ENCODE results near the gene KRT9.
"Not testable (repeated sequence)": the region's sequence is repeated elsewhere in the genome, so short reads cannot be mapped to it uniquely, and the experiment has no call there.

The KRT9 gene

GRCh38 chr17:41544491-41544892 is 27.4 kb downstream of the KRT9 start:
- no peak for DNase-seq

GRCh38 chr17:41542786-41543185 is 29.1 kb downstream of the KRT9 start:
- DNase-seq = not testable (repeated sequence)

GRCh38 chr17:41542357-41542756 is 29.5 kb downstream of the KRT9 start:
- DNase-seq = no peak

DNA sequence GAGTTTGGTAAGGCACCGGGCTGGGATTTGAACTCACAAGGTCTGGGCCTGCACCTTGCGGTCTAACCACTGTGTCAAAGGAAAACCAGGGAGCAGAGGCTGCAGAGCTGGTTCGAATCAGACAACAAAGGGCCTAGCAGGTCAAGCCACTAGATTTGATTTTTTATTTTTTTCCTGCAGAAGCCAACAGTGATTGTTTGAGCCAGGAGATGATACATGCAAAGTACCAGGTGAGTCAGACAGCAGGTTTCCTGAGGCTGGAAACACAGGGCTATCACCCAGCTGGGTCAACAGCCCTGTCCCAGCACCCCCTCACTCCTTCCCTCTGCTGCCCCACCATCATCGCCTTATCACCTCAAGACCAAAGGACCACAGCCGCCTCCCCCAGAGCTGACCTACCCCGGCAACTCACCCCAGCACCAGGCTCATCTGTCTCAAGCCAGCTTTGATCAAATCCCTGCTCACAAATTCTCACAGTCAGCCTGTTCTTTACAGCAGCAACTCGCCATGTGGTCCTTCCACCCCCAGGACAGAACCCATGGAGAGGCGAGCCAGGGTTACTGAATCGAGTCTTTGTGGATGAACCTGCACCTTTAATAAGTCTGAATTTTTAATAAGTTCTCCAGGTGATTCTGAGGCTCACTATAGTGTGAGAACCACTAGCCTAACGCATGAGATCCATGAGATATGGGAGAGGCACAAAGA is 30.8 kb downstream of the KRT9 start:
- no peak for DNase-seq

DNA sequence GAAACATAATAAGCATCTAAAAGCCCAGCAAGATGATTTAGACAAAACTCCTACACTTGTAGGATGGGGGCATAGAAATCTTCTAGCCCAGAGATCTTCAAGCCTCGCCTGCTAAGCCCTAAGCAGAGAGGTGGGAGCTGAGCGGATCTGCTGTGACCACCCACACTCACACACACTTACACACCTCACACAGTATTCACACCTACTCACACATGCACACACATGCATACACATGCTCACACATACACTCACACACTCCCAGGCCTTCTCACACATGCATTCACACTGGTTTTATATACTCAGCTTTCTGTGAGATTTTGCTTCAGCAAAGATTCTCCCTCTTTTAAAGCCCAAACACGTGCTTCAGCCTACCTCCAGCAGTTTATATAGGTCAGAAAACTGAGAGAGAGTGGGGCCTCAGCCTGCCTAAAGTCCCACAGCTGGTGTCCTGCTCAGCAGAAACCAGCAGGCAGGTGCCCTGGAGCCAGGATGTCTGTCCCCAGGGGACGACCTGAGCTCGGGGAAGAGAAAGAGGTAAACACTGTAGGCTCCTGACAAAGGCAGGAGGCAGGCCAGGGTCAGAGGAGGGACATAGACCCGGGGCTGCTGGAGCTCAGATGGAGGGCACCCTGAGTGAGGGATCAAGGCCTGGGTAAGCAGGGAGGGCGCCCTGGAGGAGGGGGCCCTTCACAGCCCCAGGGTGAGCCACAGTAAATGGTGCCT is 31.7 kb downstream of the KRT9 start:
- no peak for DNase-seq

DNA sequence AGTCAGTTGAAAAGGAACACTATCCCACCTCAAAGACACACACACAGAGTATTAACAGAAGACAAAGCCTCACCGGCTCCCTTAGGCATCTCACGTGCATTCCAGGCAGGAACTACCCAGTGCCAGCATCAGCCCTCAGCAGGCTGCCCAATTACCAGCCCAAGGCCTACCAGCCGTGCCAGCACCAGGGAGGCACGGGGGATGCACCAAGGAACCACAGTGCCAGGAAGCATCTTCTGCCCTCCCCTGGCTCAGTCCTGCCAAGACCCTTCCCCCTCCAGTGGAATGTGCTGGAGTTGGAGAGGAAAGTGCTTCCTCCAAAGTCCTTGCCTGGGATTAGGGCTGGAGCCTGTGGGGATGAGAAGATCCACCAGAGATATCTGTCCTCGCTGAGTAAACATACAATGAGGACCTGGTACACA is 32.8 kb downstream of the KRT9 start:
- no peak for DNase-seq

- no peak for DNase-seq
Measured at GRCh38 chr17:41538565-41538991, 33.3 kb downstream of the KRT9 start.

DNA sequence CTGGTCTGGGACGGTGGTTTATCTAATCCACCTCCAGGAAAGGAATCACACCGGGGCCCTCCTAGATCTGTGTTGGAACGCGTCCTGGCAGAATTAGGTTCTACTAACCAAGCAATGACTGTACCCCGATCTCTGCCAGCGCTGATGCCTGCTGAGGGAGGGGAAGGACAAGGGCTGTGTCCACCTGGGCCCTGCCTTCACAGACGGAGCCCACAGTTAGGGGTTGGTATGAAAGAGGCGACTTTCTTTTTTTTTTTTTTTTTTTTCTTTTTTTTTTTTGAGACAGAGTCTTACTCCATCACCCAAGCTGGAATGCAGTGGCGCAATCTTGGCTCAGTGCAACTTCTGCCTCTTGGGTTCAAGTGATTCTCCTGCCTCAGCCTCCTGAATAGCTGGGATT is 33.9 kb downstream of the KRT9 start:
- no peak for DNase-seq

- DNase-seq = no peak
Measured at GRCh38 chr17:41537614-41537954, 34.3 kb downstream of the KRT9 start.

GRCh38 chr17:41536741-41537613 is 34.9 kb downstream of the KRT9 start:
- no peak for DNase-seq

GRCh38 chr17:41535764-41536481 is 35.9 kb downstream of the KRT9 start:
- no peak for DNase-seq

DNA sequence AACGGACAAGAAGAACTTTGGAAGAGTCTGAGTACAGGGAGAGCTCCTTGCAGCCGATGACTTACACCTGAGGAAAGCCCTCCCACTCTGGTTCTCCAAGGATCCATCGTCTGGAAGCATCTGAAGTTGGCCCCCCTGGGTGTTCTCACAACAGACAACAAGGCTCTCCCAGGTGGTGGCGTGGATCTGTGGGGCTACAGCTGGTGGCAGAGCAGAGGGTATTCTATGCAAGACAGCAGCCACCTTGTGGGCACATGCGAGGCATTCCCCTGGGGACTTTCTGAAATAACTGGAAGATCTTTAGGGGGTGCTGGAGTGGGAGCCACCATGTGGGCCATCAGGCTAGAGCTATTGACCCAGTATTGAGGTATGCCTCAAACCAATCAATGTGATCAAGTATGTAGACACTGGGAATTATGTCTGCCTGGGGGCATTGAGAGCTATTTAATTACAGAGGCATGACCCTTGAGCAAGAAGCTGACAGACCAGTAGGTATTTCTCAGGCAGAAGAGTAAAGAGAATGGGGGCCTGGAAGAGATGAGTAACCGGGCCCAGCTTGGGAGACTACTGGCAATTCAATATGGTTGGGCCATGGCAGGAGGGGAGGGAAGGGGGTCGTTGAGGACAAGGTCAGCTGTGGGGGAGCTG is 36.8 kb downstream of the KRT9 start:
- no peak for DNase-seq

DNA sequence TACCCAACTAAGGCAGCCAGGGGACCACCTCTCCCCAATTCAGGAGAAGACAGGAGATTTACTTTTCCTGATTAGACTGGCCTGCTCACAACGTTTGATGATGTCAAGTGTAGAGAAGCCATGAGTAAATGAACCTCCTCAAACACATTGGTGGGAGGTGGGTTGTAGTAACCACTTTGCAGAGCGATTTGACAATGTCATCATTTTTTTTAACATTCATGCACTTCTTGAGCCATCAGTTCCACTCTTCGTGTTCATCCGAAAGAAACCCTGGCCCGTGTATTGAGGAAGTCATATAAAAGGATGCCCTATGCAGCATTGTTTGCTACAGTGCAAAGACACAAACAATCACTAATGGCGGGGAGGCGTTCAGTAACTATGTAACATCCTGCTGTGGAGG is 38.2 kb downstream of the KRT9 start:
- DNase-seq = no peak

DNA sequence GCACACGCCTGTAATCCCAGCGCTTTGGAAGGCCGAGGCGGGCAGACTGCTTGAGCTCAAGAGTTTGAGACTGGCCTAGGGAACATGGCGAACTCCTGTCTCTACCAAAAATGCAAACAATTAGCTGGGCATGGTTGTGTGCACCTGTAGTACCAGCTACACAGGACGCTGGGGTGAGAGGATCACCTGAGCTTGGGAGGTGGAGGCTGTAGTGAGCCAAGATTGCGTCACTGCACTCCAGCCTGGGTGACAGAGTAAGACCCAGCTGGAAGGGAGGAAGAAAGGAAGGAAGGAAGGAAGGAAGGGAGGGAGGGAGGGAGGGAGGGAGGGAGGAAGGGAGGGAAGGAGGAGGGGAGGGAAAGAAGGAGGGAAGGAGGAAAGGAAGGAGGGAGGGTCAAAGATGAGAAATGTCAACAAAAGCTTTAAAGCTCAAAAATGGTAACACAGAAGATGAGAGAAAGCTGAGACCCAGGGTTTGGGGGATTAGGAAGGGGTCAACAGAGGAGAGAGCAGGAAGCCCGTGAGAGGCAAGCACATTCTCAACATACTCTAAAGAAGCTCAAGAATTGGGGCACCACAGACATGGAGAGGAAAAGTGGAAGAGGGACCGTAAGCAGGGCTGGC is 38.8 kb downstream of the KRT9 start:
- DNase-seq = no peak

- DNase-seq = no peak
Measured at GRCh38 chr17:41531993-41532392, 39.9 kb downstream of the KRT9 start.

DNA sequence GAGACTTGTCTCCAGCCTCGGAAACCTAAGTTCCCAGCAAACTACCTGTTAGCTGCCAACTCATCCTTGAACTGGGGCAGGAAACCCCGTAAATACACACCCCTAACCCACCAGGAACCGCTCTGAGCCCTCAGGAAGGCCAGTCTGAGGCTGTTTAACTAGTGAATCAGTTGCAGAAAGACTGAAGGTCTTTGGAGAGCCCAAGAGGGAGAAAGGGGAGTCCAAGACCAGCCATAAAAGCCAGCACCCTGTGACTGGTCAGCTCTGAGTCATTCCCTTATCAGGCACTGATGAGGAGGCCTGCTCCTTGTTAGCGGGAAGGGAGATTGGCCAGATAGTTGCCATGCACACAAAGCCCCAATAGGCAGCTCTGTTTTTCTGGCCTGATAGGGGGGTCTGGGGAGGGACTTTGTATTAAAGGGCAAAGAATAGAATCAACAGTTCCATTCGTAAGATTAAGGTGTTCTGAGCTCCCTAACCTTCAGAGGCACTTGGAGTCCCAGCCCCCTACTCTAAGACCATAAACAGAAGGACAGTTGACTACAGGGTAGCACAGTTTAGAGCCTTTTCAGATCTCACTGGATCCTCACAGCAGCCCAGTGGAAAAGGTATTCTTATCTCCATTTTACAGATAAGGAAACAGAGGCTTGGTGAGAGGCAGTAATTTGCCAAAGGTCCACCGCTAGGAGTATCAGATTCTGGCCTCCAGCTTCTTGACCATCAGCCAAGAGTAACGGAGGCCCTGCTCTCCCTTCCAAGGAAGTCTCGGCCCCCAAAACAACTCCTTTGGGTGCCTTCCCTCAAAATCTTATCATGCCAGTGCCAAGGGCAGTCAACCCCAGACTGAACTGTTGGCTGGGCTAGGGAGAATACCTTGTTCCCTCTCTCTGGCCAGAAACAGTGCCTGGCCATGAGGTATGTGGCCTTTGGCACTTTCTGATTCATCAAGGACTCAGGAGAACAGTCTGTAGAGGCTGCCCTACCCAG is 41.5 kb downstream of the KRT9 start:
- DNase-seq = no peak

- DNase-seq = no peak
Measured at GRCh38 chr17:41529491-41529915, 42.4 kb downstream of the KRT9 start.

DNA sequence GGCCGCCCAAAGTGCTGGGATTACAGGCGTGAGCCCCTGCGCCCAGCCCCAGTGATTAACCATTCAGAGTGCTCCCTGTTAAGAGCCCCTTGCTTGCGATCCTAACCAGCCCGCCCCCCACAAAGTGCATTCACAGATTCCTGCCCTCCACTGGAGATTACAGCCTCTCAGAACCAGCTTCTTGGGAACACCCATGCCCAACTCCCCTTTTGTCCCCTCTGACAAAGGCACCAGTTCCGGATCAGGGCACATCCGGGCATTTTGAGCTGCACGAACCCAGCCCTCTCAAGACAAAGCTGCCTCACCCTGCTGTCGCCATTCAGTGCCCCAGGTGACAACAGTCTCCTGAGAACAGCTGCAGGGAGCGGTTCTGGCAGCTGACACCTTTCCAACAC is 42.9 kb downstream of the KRT9 start:
- no peak for DNase-seq

DNA sequence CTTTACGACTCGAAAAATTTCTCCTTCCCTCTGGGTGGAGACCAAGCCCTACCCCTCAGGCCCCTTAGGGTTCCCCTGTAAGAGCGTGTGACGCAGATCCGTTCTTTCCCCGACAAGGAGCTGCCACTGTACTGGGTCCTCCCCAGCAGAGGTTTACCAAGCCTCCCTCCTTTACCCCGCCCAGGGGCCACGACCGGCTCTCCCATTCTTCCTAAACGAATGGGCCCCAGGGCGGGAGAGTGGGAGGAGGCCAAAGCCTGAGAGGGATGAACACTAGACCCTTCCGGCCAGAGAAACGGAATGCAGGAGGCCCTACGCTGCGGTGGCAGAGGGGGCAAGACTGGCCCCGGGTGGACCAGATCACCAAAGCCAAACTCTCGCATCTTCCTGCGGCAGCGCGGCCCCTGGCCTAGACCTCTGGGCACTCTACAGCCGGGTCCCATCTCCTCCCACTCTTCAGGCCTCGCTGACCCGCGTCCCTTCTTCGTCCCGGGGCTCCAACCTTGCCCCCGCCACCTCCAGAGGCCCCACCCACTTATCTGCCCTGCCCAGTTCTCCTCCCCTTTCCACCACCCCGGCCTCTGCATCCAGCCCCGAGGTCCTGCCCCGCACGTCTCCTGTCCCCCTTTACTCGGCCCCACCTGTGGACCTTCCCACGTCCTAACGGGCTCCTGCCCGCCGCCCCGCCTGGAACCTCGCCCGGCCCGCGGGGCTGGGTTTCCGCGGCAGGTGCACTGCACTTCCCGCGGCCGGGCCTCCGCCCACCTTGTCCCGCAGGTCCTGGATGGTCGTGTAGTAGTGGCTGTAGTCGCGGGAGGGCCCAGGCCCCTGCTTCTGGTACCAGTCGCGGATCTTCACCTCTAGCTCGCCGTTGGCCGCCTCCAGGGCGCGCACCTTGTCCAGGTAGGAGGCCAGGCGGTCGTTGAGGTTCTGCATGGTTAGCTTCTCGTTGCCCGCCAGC is 44.5 kb downstream of the KRT9 start:
- DNase-seq = no peak

GRCh38 chr17:41524261-41524660 is 47.6 kb downstream of the KRT9 start:
- DNase-seq = no peak
